Activated CD8-positive, alpha-beta memory T cell treated with anti-CD3 and anti-CD28 coated beads, Interleukin-2, amount 50 U/mL, for 24 hours (primary cell): ENCODE measurements around the gene EPN1.
A peak's percentile ranks its signal among the peaks of the same experiment; 100 is the strongest.

Source experiments
- DNase-seq: peaks from one replicate; pipeline ENCODE4 v3.0.0-alpha.2; 2020; ENCODE audit errors: extremely low read depth

Gene EPN1

GRCh38 chr19:55646889-55647731 lies 27.9 kb upstream of the EPN1 start:
- no peak for DNase-seq

GRCh38 chr19:55647732-55648584 lies 27.1 kb upstream of the EPN1 start, which contains the start of gene CCDC106:
TSS of gene CCDC106 (plus strand) at chr19:55648212. CDS start at chr19:55649047, 835 bp downstream.
- DNase-seq = no peak

GRCh38 chr19:55648585-55649267 lies 26.3 kb upstream of the EPN1 start:
- no peak for DNase-seq

- DNase-seq = no peak
Measured at GRCh38 chr19:55649268-55650125, 25.5 kb upstream of the EPN1 start.

GRCh38 chr19:55650126-55650557 lies 24.9 kb upstream of the EPN1 start:
- DNase-seq = no peak

- DNase-seq = no peak
Measured at GRCh38 chr19:55650602-55651230, 24.3 kb upstream of the EPN1 start.

- DNase-seq = no peak
Measured at GRCh38 chr19:55651236-55651635, 23.8 kb upstream of the EPN1 start.

GRCh38 chr19:55652311-55653128 lies 22.5 kb upstream of the EPN1 start:
- no peak for DNase-seq

GRCh38 chr19:55653651-55654322 lies 21.2 kb upstream of the EPN1 start:
- peak; percentile 99 for DNase-seq

GRCh38 chr19:55654323-55654867 lies 20.6 kb upstream of the EPN1 start:
- peak; percentile 99 for DNase-seq

- DNase-seq = peak; percentile 86
Measured at GRCh38 chr19:55654868-55655647, 20.0 kb upstream of the EPN1 start, which contains the start of gene U2AF2. TSS of gene U2AF2 (plus strand) at chr19:55655035. CDS start at chr19:55655105, 70 bp downstream.

GRCh38 chr19:55655648-55656040 lies 19.4 kb upstream of the EPN1 start:
- DNase-seq = no peak

GRCh38 chr19:55656552-55656951 lies 18.5 kb upstream of the EPN1 start:
- no peak for DNase-seq

GRCh38 chr19:55656988-55657747 lies 17.9 kb upstream of the EPN1 start:
- no peak for DNase-seq

- DNase-seq = no peak
Measured at GRCh38 chr19:55658846-55659459, 16.1 kb upstream of the EPN1 start.

GRCh38 chr19:55659822-55660221 lies 15.2 kb upstream of the EPN1 start:
- DNase-seq = no peak

- DNase-seq = no peak
Measured at GRCh38 chr19:55660404-55660803, 14.6 kb upstream of the EPN1 start.
